ENCODE data around the gene FMO1. TPM values are rescaled to one million over a fixed set of nuclear protein-coding genes. Genes with fewer than 3 reads are reported as not detected.

FMO1 gene
- total RNA-seq, 1 donor: not detected

DNA sequence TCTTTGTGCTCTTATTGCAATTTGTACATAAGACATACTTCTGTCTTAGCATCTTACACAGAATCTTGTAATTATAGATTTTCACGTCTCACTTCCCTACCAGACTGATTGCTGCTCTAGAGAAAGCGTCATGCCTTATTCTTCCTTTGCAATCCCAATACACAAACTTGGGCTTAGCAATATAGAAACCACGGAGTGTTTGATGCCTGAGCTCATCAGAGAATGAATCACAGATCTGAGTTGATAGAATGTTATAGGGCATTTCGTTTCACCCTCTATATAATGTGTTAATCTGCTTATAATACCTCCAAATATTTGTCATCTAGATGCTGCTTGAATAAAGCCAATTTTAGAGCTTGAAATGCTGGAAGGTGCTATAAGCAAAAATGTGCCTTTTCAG, 6.6 kb downstream of the FMO1 start:
- Histone ChIP-seq H3K9me3 (ENCODE audit: low read depth, low read length) (no peaks in the 10 kb centered on the region), H3K4me1 (ENCODE audit: insufficient read depth, low read length) (peaks cover 6% of the 10 kb centered on the region), H3K27me3 (ENCODE audit: insufficient read depth, low read length) (peaks cover 34% of the 10 kb centered on the region), H3K4me3 (ENCODE audit: low read length) (no peak overlapping the region)

DNA sequence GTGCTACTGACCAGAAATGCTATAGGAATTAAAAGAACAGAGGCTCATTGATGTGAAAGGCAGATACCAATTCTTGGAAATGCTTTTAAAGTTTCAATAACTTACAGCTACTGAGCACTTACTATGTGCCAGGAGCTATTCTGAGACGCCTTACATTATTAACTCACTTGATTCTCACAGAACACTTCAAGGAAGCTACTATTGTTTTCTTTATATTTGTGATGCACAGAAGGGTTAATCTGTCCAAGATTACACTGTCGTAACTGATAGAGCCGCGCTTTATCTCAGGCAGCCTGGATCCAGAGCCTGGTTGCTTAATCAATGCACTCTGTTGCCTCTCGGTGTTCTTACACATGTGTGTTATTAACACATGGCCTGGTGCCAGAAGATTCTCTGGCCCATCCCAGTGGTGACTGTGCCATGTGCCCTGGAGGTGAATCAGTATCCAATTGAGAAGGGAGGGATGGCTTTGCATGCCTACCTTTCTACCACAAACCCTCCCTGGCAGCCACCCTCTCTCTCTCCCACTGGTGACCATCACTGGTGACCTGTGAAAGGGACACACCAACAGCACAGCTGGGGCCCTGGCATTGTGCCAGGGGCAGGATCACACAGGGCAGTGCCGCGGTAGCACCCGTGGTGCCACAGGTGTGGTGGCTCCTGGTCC, 8.8 kb downstream of the FMO1 start:
- Histone ChIP-seq H3K27me3 (ENCODE audit: insufficient read depth, low read length) (peaks cover 13% of the 10 kb centered on the region), H3K4me1 (ENCODE audit: insufficient read depth, low read length) (no peaks in the 10 kb centered on the region), H3K9me3 (ENCODE audit: low read depth, low read length) (no peaks in the 10 kb centered on the region), H3K4me3 (ENCODE audit: low read length) (no peak overlapping the region)

DNA sequence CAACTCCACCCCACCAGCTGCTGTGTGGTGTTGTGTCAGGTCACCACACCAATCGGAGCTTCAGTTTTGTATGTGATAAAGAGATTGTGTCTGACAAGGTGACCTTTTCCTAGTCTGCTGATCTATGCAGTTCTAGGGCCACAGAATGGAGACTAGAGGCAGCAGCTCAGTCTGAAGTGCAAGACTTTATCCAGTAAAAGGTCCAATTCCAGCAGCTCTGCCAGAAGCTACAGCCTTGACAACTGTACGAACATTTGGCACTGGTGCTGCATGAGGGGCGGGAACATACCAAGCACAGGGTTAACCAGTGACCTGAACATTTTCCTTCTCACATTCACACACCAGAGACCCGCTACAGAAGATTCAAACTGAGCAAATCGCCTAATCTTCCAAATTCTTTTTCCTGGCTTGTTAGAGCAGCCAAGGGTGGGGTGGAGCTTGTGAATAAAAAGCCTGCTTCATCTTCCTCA, 9.3 kb downstream of the FMO1 start:
- Histone ChIP-seq H3K4me3 (ENCODE audit: low read length) (no peak overlapping the region), H3K4me1 (ENCODE audit: insufficient read depth, low read length) (no peaks in the 10 kb centered on the region), H3K27me3 (ENCODE audit: insufficient read depth, low read length) (peaks cover 8% of the 10 kb centered on the region), H3K9me3 (ENCODE audit: low read depth, low read length) (no peaks in the 10 kb centered on the region)

GRCh38 chr1:171258429-171258828, 10.1 kb downstream of the FMO1 start:
- no peak overlapping the region for H3K4me3 ChIP-seq (ENCODE audit: low read length)
- no peaks in the 10 kb centered on the region for H3K9me3 ChIP-seq (ENCODE audit: low read depth, low read length)
- peaks cover 2% of the 10 kb centered on the region for H3K27me3 ChIP-seq (ENCODE audit: insufficient read depth, low read length)
- no peaks in the 10 kb centered on the region for H3K4me1 ChIP-seq (ENCODE audit: insufficient read depth, low read length)

GRCh38 chr1:171258943-171259342, 10.6 kb downstream of the FMO1 start:
- Histone ChIP-seq H3K27me3 (ENCODE audit: insufficient read depth, low read length) (no peaks in the 10 kb centered on the region), H3K4me1 (ENCODE audit: insufficient read depth, low read length) (no peaks in the 10 kb centered on the region), H3K4me3 (ENCODE audit: low read length) (no peak overlapping the region)

GRCh38 chr1:171261336-171261735, 13.0 kb downstream of the FMO1 start:
- no peaks in the 10 kb centered on the region for H3K4me1 ChIP-seq (ENCODE audit: insufficient read depth, low read length)
- H3K27me3 ChIP-seq (ENCODE audit: insufficient read depth, low read length): no peaks in the 10 kb centered on the region
- H3K4me3 ChIP-seq (ENCODE audit: low read length): no peak overlapping the region
- no peaks in the 10 kb centered on the region for H3K9me3 ChIP-seq (ENCODE audit: low read depth, low read length)

More at GRCh38 chr1:171258943-171259342, 10.6 kb downstream of the FMO1 start:
- H3K9me3 ChIP-seq (ENCODE audit: low read depth, low read length): no peaks in the 10 kb centered on the region

GRCh38 chr1:171263901-171264300, 15.6 kb downstream of the FMO1 start:
- H3K27me3 ChIP-seq (ENCODE audit: insufficient read depth, low read length): no peaks in the 10 kb centered on the region
- H3K9me3 ChIP-seq (ENCODE audit: low read depth, low read length): no peaks in the 10 kb centered on the region
- no peaks in the 10 kb centered on the region for H3K4me1 ChIP-seq (ENCODE audit: insufficient read depth, low read length)
- no peak overlapping the region for H3K4me3 ChIP-seq (ENCODE audit: low read length)

- H3K4me3 ChIP-seq (ENCODE audit: low read length): no peak overlapping the region
- no peaks in the 10 kb centered on the region for H3K9me3 ChIP-seq (ENCODE audit: low read depth, low read length)
- no peaks in the 10 kb centered on the region for H3K4me1 ChIP-seq (ENCODE audit: insufficient read depth, low read length)
- H3K27me3 ChIP-seq (ENCODE audit: insufficient read depth, low read length): no peaks in the 10 kb centered on the region
These were observed 17.4 kb downstream of the FMO1 start for GRCh38 chr1:171265686-171266085.

DNA sequence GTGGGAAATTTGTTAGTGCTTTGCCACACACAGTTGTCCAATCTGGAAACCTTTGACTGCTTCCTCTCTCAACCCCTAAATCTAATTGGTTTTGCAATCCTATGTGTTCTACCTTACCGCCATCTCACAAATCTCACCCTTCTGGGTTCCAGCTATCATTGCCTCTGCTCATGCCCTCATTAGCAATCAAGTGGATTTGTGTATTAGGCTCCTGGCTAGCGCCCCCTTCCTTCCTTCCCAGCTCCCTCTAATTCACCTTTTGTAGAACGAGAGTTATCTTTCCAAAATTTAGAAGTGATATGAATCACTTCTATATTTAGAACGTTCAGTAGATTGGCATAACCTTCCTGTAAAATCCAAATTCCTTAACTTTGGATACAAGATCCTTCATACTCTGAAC, 18.6 kb downstream of the FMO1 start:
- no peak overlapping the region for H3K4me3 ChIP-seq (ENCODE audit: low read length)
- no peaks in the 10 kb centered on the region for H3K27me3 ChIP-seq (ENCODE audit: insufficient read depth, low read length)
- no peaks in the 10 kb centered on the region for H3K9me3 ChIP-seq (ENCODE audit: low read depth, low read length)
- H3K4me1 ChIP-seq (ENCODE audit: insufficient read depth, low read length): no peaks in the 10 kb centered on the region

GRCh38 chr1:171267391-171267790, 19.1 kb downstream of the FMO1 start:
- no peak overlapping the region for H3K4me3 ChIP-seq (ENCODE audit: low read length)
- no peaks in the 10 kb centered on the region for H3K9me3 ChIP-seq (ENCODE audit: low read depth, low read length)
- no peaks in the 10 kb centered on the region for H3K27me3 ChIP-seq (ENCODE audit: insufficient read depth, low read length)
- H3K4me1 ChIP-seq (ENCODE audit: insufficient read depth, low read length): no peaks in the 10 kb centered on the region

DNA sequence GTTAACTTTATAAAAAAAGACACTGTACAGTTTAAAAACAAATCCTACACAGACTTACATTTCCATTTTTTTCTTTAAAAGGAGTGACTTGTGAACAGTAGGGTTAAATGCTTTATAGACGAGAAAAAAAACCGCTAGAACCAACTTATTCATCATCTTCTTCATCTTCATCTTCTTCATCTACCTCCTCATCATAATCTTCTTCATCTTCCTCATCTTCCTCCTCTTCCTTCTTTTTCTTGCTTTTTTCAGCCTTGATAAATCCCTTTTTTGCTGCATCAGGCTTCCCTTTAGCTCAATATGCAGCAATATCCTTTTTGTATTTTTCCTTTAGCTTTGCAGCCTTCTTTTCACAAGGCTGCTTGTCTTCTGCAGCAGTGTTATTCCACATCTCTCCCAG, 22.5 kb downstream of the FMO1 start:
- no peak overlapping the region for H3K4me3 ChIP-seq (ENCODE audit: low read length)

GRCh38 chr1:171277534-171277933, 29.2 kb downstream of the FMO1 start:
- Histone ChIP-seq H3K9me3 (ENCODE audit: low read depth, low read length) (no peaks in the 10 kb centered on the region), H3K4me3 (ENCODE audit: low read length) (no peak overlapping the region), H3K4me1 (ENCODE audit: insufficient read depth, low read length) (no peaks in the 10 kb centered on the region), H3K27me3 (ENCODE audit: insufficient read depth, low read length) (no peaks in the 10 kb centered on the region)

More for the DNA sequence above, 22.5 kb downstream of the FMO1 start:
- no peaks in the 10 kb centered on the region for H3K27me3 ChIP-seq (ENCODE audit: insufficient read depth, low read length)
- no peaks in the 10 kb centered on the region for H3K4me1 ChIP-seq (ENCODE audit: insufficient read depth, low read length)
- no peaks in the 10 kb centered on the region for H3K9me3 ChIP-seq (ENCODE audit: low read depth, low read length)

- H3K4me1 ChIP-seq (ENCODE audit: insufficient read depth, low read length): no peaks in the 10 kb centered on the region
- H3K27me3 ChIP-seq (ENCODE audit: insufficient read depth, low read length): no peaks in the 10 kb centered on the region
- no peaks in the 10 kb centered on the region for H3K9me3 ChIP-seq (ENCODE audit: low read depth, low read length)
- H3K4me3 ChIP-seq (ENCODE audit: low read length): no peak overlapping the region
These were observed 30.9 kb downstream of the FMO1 start for GRCh38 chr1:171279234-171279633.

GRCh38 chr1:171279678-171280077, 31.4 kb downstream of the FMO1 start:
- no peak overlapping the region for H3K4me3 ChIP-seq (ENCODE audit: low read length)
- no peaks in the 10 kb centered on the region for H3K9me3 ChIP-seq (ENCODE audit: low read depth, low read length)
- H3K27me3 ChIP-seq (ENCODE audit: insufficient read depth, low read length): no peaks in the 10 kb centered on the region
- no peaks in the 10 kb centered on the region for H3K4me1 ChIP-seq (ENCODE audit: insufficient read depth, low read length)

DNA sequence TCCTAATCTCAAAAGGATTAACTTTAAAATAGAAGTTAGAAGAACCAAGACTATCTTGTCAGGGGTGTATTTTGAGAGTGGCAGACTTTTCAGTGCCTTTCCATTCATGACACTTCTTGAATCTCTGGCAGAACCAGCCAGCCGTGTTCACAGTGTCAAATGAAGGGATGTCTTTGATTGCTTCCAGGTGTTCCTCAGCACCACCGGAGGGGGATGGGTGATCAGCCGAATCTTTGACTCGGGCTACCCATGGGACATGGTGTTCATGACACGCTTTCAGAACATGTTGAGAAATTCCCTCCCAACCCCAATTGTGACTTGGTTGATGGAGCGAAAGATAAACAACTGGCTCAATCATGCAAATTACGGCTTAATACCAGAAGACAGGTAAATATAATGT, 32.3 kb downstream of the FMO1 start:
- Histone ChIP-seq H3K4me1 (ENCODE audit: insufficient read depth, low read length) (no peaks in the 10 kb centered on the region), H3K9me3 (ENCODE audit: low read depth, low read length) (no peaks in the 10 kb centered on the region), H3K27me3 (ENCODE audit: insufficient read depth, low read length) (no peaks in the 10 kb centered on the region), H3K4me3 (ENCODE audit: low read length) (no peak overlapping the region)

- Histone ChIP-seq H3K4me1 (ENCODE audit: insufficient read depth, low read length) (peaks cover 3% of the 10 kb centered on the region), H3K9me3 (ENCODE audit: low read depth, low read length) (no peaks in the 10 kb centered on the region), H3K27me3 (ENCODE audit: insufficient read depth, low read length) (no peaks in the 10 kb centered on the region), H3K4me3 (ENCODE audit: low read length) (no peak overlapping the region)
These were observed 37.9 kb downstream of the FMO1 start for GRCh38 chr1:171286032-171286705.
